Liver (tissue), 9 donors: ENCODE data around the gene PARD3B. TPM values are rescaled to one million over a fixed set of nuclear protein-coding genes. Genes with fewer than 3 reads are reported as not detected.

Source experiments
- DNase-seq: peaks from one replicate; pipeline ENCODE4 v3.0.0-alpha.2; 2017; ENCODE audit warnings: low spot score
- H3K27ac ChIP-seq, 2 donors: one replicate each; pipeline ENCODE4 v1.7.0; 2013; ENCODE audit warnings: inconsistent platforms in 2 of 2, low read length in 2 of 2, control low read depth in 1 of 2, low read depth in 1 of 2, mild to moderate bottlenecking in 1 of 2
- H3K27me3 ChIP-seq, 4 donors: one replicate each; pipeline versions ENCODE4 v1.6.1 to v1.7.0; 2013; ENCODE audit warnings: low read length in 3 of 4, inconsistent platforms in 1 of 4, mild to moderate bottlenecking in 1 of 4, moderate library complexity in 1 of 4; ENCODE audit not compliant: control insufficient read depth in 4 of 4, insufficient read depth in 4 of 4
- H3K36me3 ChIP-seq, 4 donors: one replicate each; pipeline versions ENCODE4 v1.6.1 to v1.7.0; 2013; ENCODE audit warnings: low read length in 3 of 4, mild to moderate bottlenecking in 3 of 4, low read depth in 1 of 4, moderate library complexity in 1 of 4; ENCODE audit not compliant: control insufficient read depth in 4 of 4, insufficient read depth in 3 of 4
- H3K4me1 ChIP-seq, 4 donors: one replicate each; pipeline versions ENCODE4 v1.6.1 to v1.7.0; 2013; ENCODE audit warnings: low read length in 3 of 4, mild to moderate bottlenecking in 3 of 4, moderate library complexity in 1 of 4; ENCODE audit not compliant: control insufficient read depth in 4 of 4, insufficient read depth in 4 of 4
- H3K4me3 ChIP-seq, 3 donors: one replicate each; pipeline versions ENCODE4 v1.6.1 to v1.7.0; 2013; ENCODE audit warnings: low read length in 3 of 3, control low read depth in 1 of 3, low read depth in 1 of 3, mild to moderate bottlenecking in 1 of 3
- H3K9ac ChIP-seq, 2 donors: one replicate each; pipeline ENCODE4 v1.7.0; 2013; ENCODE audit warnings: low read length in 2 of 2, mild to moderate bottlenecking in 2 of 2, moderate library complexity in 2 of 2, control low read depth in 1 of 2, low read depth in 1 of 2
- H3K9me3 ChIP-seq, 4 donors: one replicate each; pipeline versions ENCODE4 v1.6.1 to v1.7.0; 2013; ENCODE audit warnings: low read length in 3 of 4; ENCODE audit not compliant: control insufficient read depth in 4 of 4
- ATF3 ChIP-seq: IDR thresholded peaks from 2 replicates; pipeline ENCODE4 v1.6.1; 2016; ENCODE audit warnings: antibody characterized with exemption
- CTCF ChIP-seq: fragments of 150-350 bp; IDR thresholded peaks from 2 replicates; pipeline ENCODE4 v1.5.1; 2017; ENCODE audit warnings: improper control_type of control experiment, low read depth, low read length; ENCODE audit not compliant: missing input control
- EGR1 ChIP-seq, 2 donors: IDR thresholded peaks; 2 replicates each; pipeline ENCODE4 v1.6.1; 2016 to 2018; ENCODE audit warnings: antibody characterized with exemption in 2 of 2, low read depth in 2 of 2
- FOXA1 ChIP-seq: IDR thresholded peaks from 2 replicates; pipeline ENCODE4 v1.6.1; 2016; ENCODE audit warnings: antibody characterized with exemption
- FOXA2 ChIP-seq: IDR thresholded peaks from 2 replicates; pipeline ENCODE4 v1.6.1; 2016; ENCODE audit warnings: antibody characterized with exemption
- GABPA ChIP-seq, 2 donors: IDR thresholded peaks in 1 of 2; conservative IDR thresholded peaks in 1 of 2; 2 replicates each; pipeline ENCODE4 v1.6.1; 2016; ENCODE audit warnings: antibody characterized with exemption in 2 of 2, mild to moderate bottlenecking in 1 of 2, moderate library complexity in 1 of 2
- HNF4A ChIP-seq, 2 donors: conservative IDR thresholded peaks; 2 replicates each; pipeline ENCODE4 v1.6.1; 2016; ENCODE audit warnings: antibody characterized with exemption in 2 of 2, mild to moderate bottlenecking in 2 of 2
- HNF4G ChIP-seq: IDR thresholded peaks from 2 replicates; pipeline ENCODE4 v1.6.1; 2016; ENCODE audit warnings: antibody characterized with exemption
- JUND ChIP-seq, 2 donors: IDR thresholded peaks; 2 replicates each; pipeline ENCODE4 v1.6.1; 2016; ENCODE audit warnings: antibody characterized with exemption in 2 of 2
- MAX ChIP-seq: IDR thresholded peaks from 2 replicates; pipeline ENCODE4 v1.6.1; 2016; ENCODE audit warnings: antibody characterized with exemption
- NR2F2 ChIP-seq: IDR thresholded peaks from 2 replicates; pipeline ENCODE4 v1.6.1; 2016; ENCODE audit warnings: antibody characterized with exemption
- RAD21 ChIP-seq, 2 donors: IDR thresholded peaks; 2 replicates each; pipeline ENCODE4 v1.6.1; 2016; ENCODE audit warnings: antibody characterized with exemption in 2 of 2, mild to moderate bottlenecking in 2 of 2
- REST ChIP-seq: IDR thresholded peaks from 2 replicates; pipeline ENCODE4 v1.6.1; 2016; ENCODE audit warnings: antibody characterized with exemption, mild to moderate bottlenecking
- RXRA ChIP-seq, 2 donors: IDR thresholded peaks; 2 replicates each; pipeline ENCODE4 v1.6.1; 2017 to 2018; ENCODE audit warnings: antibody characterized with exemption in 2 of 2, mild to moderate bottlenecking in 1 of 2
- SP1 ChIP-seq: IDR thresholded peaks from 2 replicates; pipeline ENCODE4 v1.6.1; 2018; ENCODE audit warnings: antibody characterized with exemption, mild to moderate bottlenecking
- TAF1 ChIP-seq: conservative IDR thresholded peaks from 2 replicates; pipeline ENCODE4 v1.6.1; 2016; ENCODE audit warnings: antibody characterized with exemption, mild to moderate bottlenecking
- ZBTB33 ChIP-seq: IDR thresholded peaks from 2 replicates; pipeline ENCODE4 v1.6.1; 2016; ENCODE audit warnings: antibody characterized with exemption
- WGBS: extraction: QIAGEN DNeasy Blood & Tissue Kit; methylation state at CpG from one replicate; pipeline ENCODE4 v1.1.7; 2013; 5-methylcytosine and 5-hydroxymethylcytosine counted together
- polyA plus RNA-seq, 2 donors: library from polyadenylated mRNA; stranded (reverse) in 1 of 2; unstranded in 1 of 2; fragments of 200-250 nt in 1 of 2; fragments of >200 nt in 1 of 2; fragmentation: Nextera tagmentation in 1 of 2; extraction: Ambion mirVana in 1 of 2; gene quantifications; one replicate each; pipeline versions ENCODE4 v1.2.1 to v1.2.3, GENCODE V29; 2013 to 2015
- total RNA-seq, 2 donors: library from RNA; depleted of rRNA; stranded (reverse); fragments of >200 nt; gene quantifications; one replicate each; pipeline ENCODE4 v1.2.3, GENCODE V29; 2014
- donor health status: healthy.
- donor health status: healthy.
- donor health status: healthy.
- donor health status: healthy.
- donor health status: healthy.

Gene PARD3B
- total and polyA plus RNA-seq, 4 donors: 1.1 to 10.3 (median 3.7) TPM

- H3K27me3 ChIP-seq: no peaks in the 10 kb centered on the region
Observed at GRCh38 chr2:205656461-205656860, 1111.2 kb downstream of the PARD3B start.

More at GRCh38 chr2:205656461-205656860, 1111.2 kb downstream of the PARD3B start:
- Histone ChIP-seq H3K27ac (no peak overlapping the region), H3K4me1 (no peaks in the 10 kb centered on the region), H3K9ac (no peak overlapping the region), H3K36me3 (peaks cover 0 to 2% (median 0%) of the 10 kb centered on the region in 4 donors), H3K4me3 (no peak overlapping the region), H3K9me3 (no peaks in the 10 kb centered on the region)
- 87% methylated on average over 7 of the region's 7 CpGs for WGBS
- no peak for DNase-seq
- TF ChIP-seq SP1 (no peak), REST (no peak), ZBTB33 (no peak), FOXA1 (no peak), MAX (no peak), FOXA2 (no peak), RXRA (IDR thresholded peaks at IDR 0.05) (no peak), EGR1 (IDR thresholded peaks at IDR 0.05; ENCODE audit: low read depth in 2 of 2) (no peak), NR2F2 (no peak), RAD21 (IDR thresholded peaks at IDR 0.05) (no peak), JUND (IDR thresholded peaks at IDR 0.05) (no peak), HNF4A (conservative IDR thresholded peaks at IDR 0.05) (no peak), HNF4G (no peak), TAF1 (no peak), CTCF (no peak), GABPA (IDR thresholded peaks at IDR 0.05 in 1 of 2, conservative IDR thresholded peaks at IDR 0.05 in 1 of 2) (no peak), ATF3 (no peak)
